Panc1 (cell line): ENCODE data around the gene TRIM62. TPM values are rescaled to one million over a fixed set of nuclear protein-coding genes. Genes with fewer than 3 reads are reported as not detected.

Source experiments
- ATAC-seq: fragments of 200-7000 bp; cut with Tn5 transposase; 2 replicates; pipeline ENCODE4 v1.9.1; 2020; ENCODE audit warnings: mild to moderate bottlenecking, moderate library complexity
- BruUV-seq: library from RNA; stranded (reverse); fragments of 400-500 nt; replicated peaks from 2 replicates; lab custom pipeline; 2021; lab: Mats Ljungman, UMichigan
- CTCF ChIA-PET: fragments of 300-600 bp; sonication (Branson Sonifier 250); formaldehyde crosslinking; loops from one replicate; lab custom pipeline; 2022; ENCODE audit warnings: antibody characterized with exemption; lab: Charles Lee
- POLR2A ChIA-PET: fragments of 300-600 bp; sonication (Branson Sonifier 250); formaldehyde crosslinking; loops from one replicate; lab custom pipeline; 2022; ENCODE audit warnings: antibody characterized with exemption; lab: Charles Lee
- DNase-seq: peaks from one replicate; pipeline ENCODE4 v3.0.0-alpha.2; 2010; ENCODE audit warnings: low read depth, low spot score
- H3K27ac ChIP-seq: 2 replicates; pipeline ENCODE4 v1.5.1; 2011; ENCODE audit warnings: mild to moderate bottlenecking, low read length, inconsistent platforms
- H3K27me3 ChIP-seq: fragments of 200-500 bp; sonication (Bioruptor generic); 2 replicates; pipeline ENCODE4 v1.6.0; 2014; ENCODE audit warnings: low read length, inconsistent platforms; ENCODE audit not compliant: control insufficient read depth, insufficient read depth
- H3K36me3 ChIP-seq: fragments of 200-500 bp; sonication (Bioruptor generic); 2 replicates; pipeline ENCODE4 v1.5.1; 2014; ENCODE audit warnings: inconsistent platforms, mild to moderate bottlenecking, low read length, moderate library complexity; ENCODE audit not compliant: control insufficient read depth, insufficient read depth
- H3K4me1 ChIP-seq: 2 replicates; pipeline ENCODE4 v1.5.1; 2011; ENCODE audit warnings: inconsistent platforms, mild to moderate bottlenecking, low read length, moderate library complexity; ENCODE audit not compliant: control insufficient read depth, insufficient read depth
- H3K4me3 ChIP-seq, 2 experiments: 2 replicates each; pipeline ENCODE4 v1.5.1; 2011 to 2012; ENCODE audit warnings: low read depth in 2 of 2, low read length in 2 of 2, mild to moderate bottlenecking in 2 of 2, inconsistent platforms in 1 of 2, moderate library complexity in 1 of 2
- H3K9me3 ChIP-seq: fragments of 200-500 bp; sonication (Bioruptor generic); 2 replicates; pipeline ENCODE4 v1.5.1; 2014; ENCODE audit warnings: low read depth, mild to moderate bottlenecking, inconsistent platforms, low read length, moderate library complexity; ENCODE audit not compliant: control insufficient read depth, insufficient read depth
- CTCF ChIP-seq: fragments of 450-650 bp; IDR thresholded peaks from 2 replicates; pipeline ENCODE4 v1.5.1; 2017; ENCODE audit warnings: mild to moderate bottlenecking
- POLR2AphosphoS5 ChIP-seq: IDR thresholded peaks from 2 replicates; pipeline ENCODE4 v1.6.1; 2012; ENCODE audit warnings: mild to moderate bottlenecking, low read depth, low read length, moderate library complexity
- REST ChIP-seq, 2 experiments: IDR thresholded peaks; 2 replicates each; pipeline ENCODE4 v1.6.1; 2011 to 2012; ENCODE audit warnings: low read depth in 2 of 2, control low read depth in 1 of 2, low read length in 1 of 2, mild to moderate bottlenecking in 1 of 2, moderate library complexity in 1 of 2; ENCODE audit not compliant: insufficient read depth in 1 of 2
- SIN3A ChIP-seq: IDR thresholded peaks from 2 replicates; pipeline ENCODE4 v1.6.1; 2012; ENCODE audit warnings: low read depth, mild to moderate bottlenecking, low read length, moderate library complexity, borderline replicate concordance; ENCODE audit not compliant: insufficient read depth
- TCF7L2 ChIP-seq: IDR thresholded peaks from 2 replicates; pipeline ENCODE4 v1.6.1; 2011; ENCODE audit warnings: mild to moderate bottlenecking, low read depth, low read length, inconsistent platforms
- in situ Hi-C: cut with HindIII; loops from 2 replicates; pipeline ENCODE4 v1.10.0; 2016; ENCODE audit warnings: low sequenced_read_pairs, low pct_unique_long_range_greater_than_20kb
- intact Hi-C: fragments of 100-400 bp; cut with micrococcal nuclease; formaldehyde crosslinking; loops from one replicate; pipeline ENCODE4 v1.10.0; 2022; ENCODE audit not compliant: unreplicated experiment
- total RNA-seq: library from RNA; stranded (reverse); gene quantifications from one replicate; pipeline ENCODE4 v1.2.1, GENCODE V29; 2021; ENCODE audit not compliant: unreplicated experiment

TRIM62 gene
- total RNA-seq, 1 experiment from 2014 or later: 7.4 TPM

DNA sequence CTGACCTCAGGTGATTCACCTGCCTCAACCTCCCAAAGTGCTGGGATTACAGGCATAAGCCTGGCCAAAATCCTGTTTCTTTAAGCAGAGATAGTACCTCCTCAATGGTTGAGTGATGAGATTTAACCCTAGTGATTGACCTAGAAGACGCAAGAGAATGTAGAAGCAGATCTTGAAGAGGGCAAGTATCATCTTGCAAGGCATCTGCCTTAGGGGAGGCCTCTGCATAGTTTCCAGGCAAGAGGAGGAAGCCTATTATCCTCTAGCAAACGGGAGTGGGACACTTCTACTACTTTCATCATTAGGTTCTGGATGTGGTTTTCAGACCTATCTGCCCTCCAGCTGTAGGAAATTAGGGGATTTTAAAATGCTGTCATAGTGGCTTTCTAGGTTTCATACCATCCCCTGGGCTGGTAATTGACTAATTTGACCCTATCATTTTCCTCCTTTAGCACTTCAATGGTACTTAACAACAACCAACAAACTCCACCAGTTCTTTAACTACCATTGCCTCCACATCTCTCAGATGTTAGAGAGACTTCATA is 10.0 kb upstream of the TRIM62 start:
- no peaks in the 10 kb centered on the region for H3K36me3 ChIP-seq
- no peak overlapping the region for H3K4me3 ChIP-seq
- in situ Hi-C loops (no loop called here), intact Hi-C loops (no loop called here)
- H3K27me3 ChIP-seq: peaks cover 19% of the 10 kb centered on the region
- H3K4me1 ChIP-seq: no peaks in the 10 kb centered on the region
- H3K9me3 ChIP-seq: no peaks in the 10 kb centered on the region
- CTCF ChIA-PET: no interaction called here
- no TSS peak for BruUV-seq
- TF ChIP-seq TCF7L2 (no peak), CTCF (no peak), REST (IDR thresholded peaks at IDR 0.05; ENCODE audit: insufficient read depth in 1 of 2, low read depth in 2 of 2, low read length in 1 of 2) (no peak), SIN3A (no peak), POLR2AphosphoS5 (no peak)
- H3K27ac ChIP-seq: no peak overlapping the region
- POLR2A ChIA-PET: no interaction called here
- ATAC-seq (no peak), DNase-seq (no peak)

GRCh38 chr1:33190701-33191100 is 8.9 kb upstream of the TRIM62 start:
- no peak overlapping the region for H3K4me3 ChIP-seq
- no peaks in the 10 kb centered on the region for H3K4me1 ChIP-seq
- CTCF ChIA-PET: no interaction called here
- no peak for TF ChIP-seq REST (IDR thresholded peaks at IDR 0.05; ENCODE audit: insufficient read depth in 1 of 2, low read depth in 2 of 2, low read length in 1 of 2)
- no peak for TF ChIP-seq SIN3A
- no peak for TF ChIP-seq TCF7L2
- TF ChIP-seq CTCF: no peak
- no peak for TF ChIP-seq POLR2AphosphoS5
- H3K27ac ChIP-seq: no peak overlapping the region
- POLR2A ChIA-PET: interaction anchor here (0.6 kb wide), 1 partner anchor 9 kb away, joined by 4 read pairs; the partner anchor contains the start of gene TRIM62
- intact Hi-C loops (no loop called here), in situ Hi-C loops (no loop called here)
- no peak for ATAC-seq
- no peaks in the 10 kb centered on the region for H3K36me3 ChIP-seq
- no TSS peak for BruUV-seq
- peaks cover 19% of the 10 kb centered on the region for H3K27me3 ChIP-seq
- DNase-seq: no peak
- H3K9me3 ChIP-seq: no peaks in the 10 kb centered on the region
